ENCODE data around the gene VCAM1. TPM values are rescaled to one million over a fixed set of nuclear protein-coding genes. Genes with fewer than 3 reads are reported as not detected.
"Not testable (repeated sequence)": the region's sequence is repeated elsewhere in the genome, so short reads cannot be mapped to it uniquely, and the experiment has no call there.

The VCAM1 gene
- total RNA-seq, 1 experiment from 2014 or later: not detected

DNA sequence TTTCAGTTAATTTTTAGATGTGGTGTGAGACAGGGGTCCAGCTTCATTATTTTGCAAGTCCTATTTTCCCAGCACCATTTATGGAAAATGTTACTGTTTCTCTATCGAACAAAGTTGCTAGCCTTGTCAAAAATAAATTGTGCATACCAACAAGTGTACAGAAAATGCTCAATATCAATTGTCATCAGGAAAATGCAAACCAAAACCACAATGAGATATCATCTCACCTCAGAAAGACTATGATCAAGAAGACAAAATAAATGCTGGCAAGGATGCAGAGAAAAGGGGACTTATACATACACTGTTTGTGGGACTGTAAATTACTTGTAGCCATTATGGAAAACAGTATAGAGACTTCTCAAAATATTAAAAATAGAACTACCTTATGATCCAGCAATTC lies 54.8 kb downstream of the VCAM1 start:
- no peak for DNase-seq (ENCODE audit: low spot score)

DNA sequence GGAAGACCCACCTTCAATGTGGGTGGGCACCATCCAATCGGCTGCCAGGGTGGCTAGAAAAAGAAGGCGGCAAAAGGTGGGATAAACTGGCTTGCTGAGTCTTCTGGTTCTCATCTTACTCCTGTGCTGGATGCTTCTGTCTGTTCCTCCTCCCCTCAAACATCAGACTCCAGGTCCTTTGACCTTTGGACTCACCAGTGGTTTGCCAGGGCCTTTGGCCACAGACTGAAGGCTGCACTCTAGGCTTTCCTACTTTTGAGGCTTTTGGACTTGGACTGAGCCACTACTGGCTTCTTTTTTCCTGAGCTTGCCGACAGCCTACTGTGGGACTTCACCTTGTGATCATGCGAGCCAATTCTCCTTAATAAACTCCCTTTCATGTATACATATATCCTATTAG lies 55.9 kb downstream of the VCAM1 start:
- DNase-seq (ENCODE audit: low spot score): peak; percentile 39

DNA sequence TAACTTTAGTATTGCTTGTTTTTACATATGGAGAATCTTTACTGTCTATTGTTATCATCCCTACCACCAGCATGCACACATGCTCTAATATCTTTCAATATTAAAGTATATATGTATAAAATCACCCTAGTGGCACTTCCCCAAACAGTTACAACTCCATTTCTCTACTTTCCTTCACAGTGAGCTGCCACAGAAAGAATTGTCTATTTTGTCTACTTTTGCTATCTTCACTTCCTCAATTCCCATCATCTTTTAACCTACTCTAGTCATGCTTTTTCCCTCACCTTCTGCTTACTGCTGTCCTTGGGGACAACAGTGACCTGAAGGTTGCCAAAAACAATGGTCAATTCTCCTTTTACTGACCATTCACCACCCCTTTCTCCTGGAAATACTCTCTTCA lies 59.2 kb downstream of the VCAM1 start:
- DNase-seq (ENCODE audit: low spot score): no peak

DNA sequence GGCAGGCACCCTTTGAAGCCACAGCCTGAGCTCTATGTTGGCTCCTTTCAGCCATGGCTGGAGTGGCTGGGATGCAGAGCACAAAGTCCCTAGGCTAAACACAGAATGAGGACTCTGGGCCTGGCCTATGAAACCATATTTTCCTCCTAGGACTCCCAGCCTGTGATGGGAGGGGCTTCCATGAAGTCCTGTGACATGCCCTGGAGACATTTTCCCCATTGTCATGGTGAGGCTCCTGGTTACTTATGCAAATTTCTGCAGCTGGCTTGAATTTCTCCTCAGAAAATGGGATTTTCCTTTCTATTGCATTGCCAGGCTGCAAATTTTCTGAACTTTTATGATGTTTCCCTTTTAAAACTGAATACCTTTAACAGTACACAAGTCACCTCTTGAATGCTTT lies 61.3 kb downstream of the VCAM1 start:
- no peak for DNase-seq (ENCODE audit: low spot score)

DNA sequence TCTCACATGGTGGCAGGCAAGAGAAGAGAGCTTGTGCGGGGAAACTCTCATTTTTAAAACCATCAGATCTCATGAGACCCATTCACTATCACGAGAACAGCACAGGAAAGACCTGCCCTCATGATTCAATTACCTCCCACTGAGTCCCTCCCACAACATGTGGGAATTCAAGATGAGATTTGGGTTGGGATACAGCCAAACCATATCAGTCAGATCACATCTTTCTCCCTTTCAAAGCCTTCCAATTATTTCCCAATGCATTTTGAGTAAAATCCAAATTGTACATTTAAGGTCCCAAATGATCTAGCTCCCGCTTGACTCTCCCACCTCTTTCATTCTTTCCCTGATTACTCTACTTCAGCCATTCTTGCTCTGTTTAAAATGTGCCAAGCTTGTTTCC lies 62.2 kb downstream of the VCAM1 start:
- DNase-seq (ENCODE audit: low spot score): not testable (repeated sequence)

DNA sequence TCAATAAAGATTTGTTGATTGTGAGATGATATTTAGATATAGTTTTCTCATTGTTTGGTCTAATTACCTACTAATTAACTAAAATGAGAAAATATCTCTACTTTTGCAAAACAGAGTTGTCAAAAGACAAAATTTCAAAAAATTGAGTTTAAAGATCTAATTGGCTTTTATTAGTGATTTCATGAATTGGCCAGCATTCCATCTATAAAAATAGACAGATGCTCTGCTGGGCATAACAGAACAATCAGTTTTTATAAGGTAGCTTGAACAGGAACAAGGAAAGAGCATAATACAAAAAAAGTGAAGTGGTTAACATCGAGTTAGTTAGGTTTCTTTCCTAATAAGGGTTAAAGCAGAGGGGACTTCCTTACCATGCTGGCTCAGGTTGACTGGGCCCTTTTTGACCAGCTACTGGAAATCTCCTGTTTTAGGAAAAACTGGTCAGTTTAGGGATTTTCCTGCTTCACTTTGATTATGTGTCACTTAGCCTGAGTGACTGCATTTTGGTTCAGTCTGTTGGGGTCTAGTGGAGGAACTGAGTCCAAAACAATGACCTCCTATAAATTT lies 63.0 kb downstream of the VCAM1 start:
- DNase-seq (ENCODE audit: low spot score): no peak

DNA sequence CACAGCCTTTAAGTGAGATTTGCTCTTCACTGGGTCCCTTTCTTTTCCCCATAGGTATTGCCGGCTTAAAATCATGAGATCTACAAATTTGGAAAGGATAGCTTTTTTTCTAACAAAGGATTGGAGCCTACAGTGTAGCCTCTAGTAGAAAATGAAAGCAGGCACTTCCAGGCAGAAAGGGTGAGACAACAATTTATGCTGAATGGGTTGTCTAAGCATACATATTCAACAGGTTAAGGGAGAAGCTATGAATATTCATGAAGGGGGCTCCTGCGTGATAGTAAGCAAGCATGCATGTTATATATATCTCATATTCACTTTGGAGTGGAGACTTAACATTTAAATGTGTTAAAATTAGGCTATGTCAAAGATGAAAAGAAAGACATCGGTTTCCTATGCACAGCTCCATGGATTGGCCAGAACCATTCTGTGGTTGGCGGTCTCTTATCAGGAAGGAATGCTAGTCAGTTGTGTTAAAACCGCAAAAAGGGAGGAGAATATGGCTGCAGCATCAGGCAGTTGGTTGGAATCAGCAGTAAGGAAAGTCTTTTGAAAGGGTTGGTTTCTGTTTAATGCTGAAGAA lies 66.0 kb downstream of the VCAM1 start:
- peak; percentile 54 for DNase-seq (ENCODE audit: low spot score)

DNA sequence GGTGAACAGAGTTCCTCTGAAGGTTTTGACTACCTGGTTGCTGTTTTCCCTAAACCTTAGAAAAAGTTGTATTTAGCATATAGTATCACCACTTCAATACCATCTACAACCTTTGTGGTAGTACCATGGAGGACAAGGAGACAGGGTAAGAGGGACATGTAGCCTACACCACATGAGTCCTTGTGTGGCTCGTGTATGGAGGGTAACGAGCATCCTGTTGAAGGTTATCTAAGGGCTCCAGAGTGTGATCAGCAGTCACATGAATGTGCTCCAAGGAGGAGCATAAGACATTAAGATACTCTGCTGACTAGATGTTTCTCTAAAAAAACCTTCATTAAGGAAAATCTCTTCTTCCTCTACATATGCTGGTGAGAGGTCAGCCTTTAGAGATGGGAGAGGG lies 67.3 kb downstream of the VCAM1 start:
- DNase-seq (ENCODE audit: low spot score): no peak

Other genes with a start within 250 kb of the VCAM1 start
- gene GPR88, start 181.6 kb upstream of the VCAM1 start, total RNA-seq (2014; rRNA removed; shearing (Covaris generic)): not detected in 2 replicates
- gene EXTL2, start 175.1 kb downstream of the VCAM1 start, total RNA-seq (2014; rRNA removed; shearing (Covaris generic)): 8.7 and 11.1 TPM in 2 replicates
- 17.7 and 18.8 TPM in 2 replicates for gene SLC30A7, start 176.3 kb downstream of the VCAM1 start, total RNA-seq (2014; rRNA removed; shearing (Covaris generic))

Data from HT-29 (cell line).